OCI-LY7 (cell line): Measurements from ENCODE around the gene MC5R.

Experiments used
- CTCF ChIP-seq: fragments of 200-600 bp; sonication (generic); conservative IDR thresholded peaks from 2 replicates; pipeline ENCODE4 v1.5.1; 2014; ENCODE audit warnings: mild to moderate bottlenecking, antibody characterized with exemption, low read length, moderate library complexity, mixed read lengths
- EZH2phosphoT487 ChIP-seq: fragments of 200-600 bp; sonication (generic); IDR thresholded peaks from 2 replicates; pipeline ENCODE4 v1.6.1; 2018; ENCODE audit warnings: low read depth, borderline replicate concordance, mild to moderate bottlenecking, mixed run types, antibody characterized with exemption, low read length, moderate library complexity, mixed read lengths

DNA sequence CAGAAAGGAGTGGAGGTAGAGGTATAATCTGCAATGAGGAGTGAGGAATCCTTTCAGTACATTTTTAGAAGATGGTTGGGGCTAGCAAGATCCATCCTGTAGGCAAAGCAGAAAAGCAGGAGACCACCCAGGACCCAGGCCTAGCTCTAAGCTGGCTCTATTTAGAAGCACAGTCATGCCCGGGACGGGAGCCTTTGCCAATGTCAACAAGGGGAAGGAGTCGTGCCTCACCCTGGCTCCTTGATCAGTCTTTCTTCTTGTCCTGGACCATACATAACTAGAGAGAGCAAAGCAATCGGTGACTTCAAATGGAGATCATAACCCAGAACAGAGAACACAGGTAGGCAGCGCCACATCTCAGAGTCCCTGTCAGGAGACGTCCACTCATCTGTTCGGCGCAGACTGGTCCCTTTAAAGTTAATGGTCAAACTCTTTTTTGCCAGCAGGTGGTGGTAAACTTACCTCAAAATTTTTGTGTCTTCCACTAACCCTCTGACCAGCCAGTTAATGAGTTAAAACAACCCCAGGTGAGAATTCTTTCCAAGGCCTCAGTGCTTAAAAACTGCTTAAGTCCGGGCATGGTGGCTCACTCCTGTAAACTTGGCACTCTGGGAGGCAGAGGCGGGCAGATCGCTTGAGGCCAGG, 8.0 kb downstream of the MC5R start:
- peak; percentile 38; the same call in 1 of the 2 replicates for TF ChIP-seq CTCF
- TF ChIP-seq EZH2phosphoT487: no peak
